Right atrium auricular region (tissue), 2 donors: ENCODE results near the gene TRAF7. TPM values are rescaled to one million over a fixed set of nuclear protein-coding genes. Genes with fewer than 3 reads are reported as not detected.

Experiments
- DNase-seq: peaks from one replicate; pipeline ENCODE4 v3.0.0-alpha.2; 2019; ENCODE audit warnings: low spot score
- H3K27ac ChIP-seq, 2 donors: fragments of 200-600 bp; sonication (generic); 1 replicate in 1 of 2; 2 replicates in 1 of 2; pipeline ENCODE4 v1.5.1; 2016 to 2019
- H3K27me3 ChIP-seq, 2 donors: fragments of 200-600 bp; sonication (generic); one replicate each; pipeline versions ENCODE4 v1.5.1 to v1.6.0; 2017 to 2019
- H3K36me3 ChIP-seq: fragments of 200-600 bp; sonication (generic); one replicate; pipeline ENCODE4 v1.5.1; 2016
- H3K4me1 ChIP-seq, 2 donors: fragments of 200-600 bp; sonication (generic); one replicate each; pipeline versions ENCODE4 v1.5.1 to v1.6.0; 2017 to 2019
- H3K4me3 ChIP-seq, 2 donors: fragments of 200-600 bp; sonication (generic); 1 replicate in 1 of 2; 2 replicates in 1 of 2; pipeline ENCODE4 v1.5.1; 2017 to 2019; ENCODE audit warnings: mild to moderate bottlenecking in 1 of 2, moderate library complexity in 1 of 2
- H3K9me3 ChIP-seq, 2 donors: fragments of 200-600 bp; sonication (generic); one replicate each; pipeline ENCODE4 v1.5.1; 2019
- total RNA-seq, 2 donors: library from RNA; depleted of rRNA; stranded (reverse); fragments of >200 nt; gene quantifications; one replicate each; pipeline ENCODE4 v1.1.0, GENCODE V29; 2016
- TF ChIP-seq, protein P1 (sequence below), 2 donors: fragments of 200-600 bp; sonication (generic); IDR thresholded peaks; one replicate each; pipeline ENCODE4 v1.5.1; 2019; ENCODE audit warnings: antibody characterized with exemption in 2 of 2

The TRAF7 gene
- total RNA-seq, 2 donors from 2014 or later: 16.1 to 27.0 TPM

DNA sequence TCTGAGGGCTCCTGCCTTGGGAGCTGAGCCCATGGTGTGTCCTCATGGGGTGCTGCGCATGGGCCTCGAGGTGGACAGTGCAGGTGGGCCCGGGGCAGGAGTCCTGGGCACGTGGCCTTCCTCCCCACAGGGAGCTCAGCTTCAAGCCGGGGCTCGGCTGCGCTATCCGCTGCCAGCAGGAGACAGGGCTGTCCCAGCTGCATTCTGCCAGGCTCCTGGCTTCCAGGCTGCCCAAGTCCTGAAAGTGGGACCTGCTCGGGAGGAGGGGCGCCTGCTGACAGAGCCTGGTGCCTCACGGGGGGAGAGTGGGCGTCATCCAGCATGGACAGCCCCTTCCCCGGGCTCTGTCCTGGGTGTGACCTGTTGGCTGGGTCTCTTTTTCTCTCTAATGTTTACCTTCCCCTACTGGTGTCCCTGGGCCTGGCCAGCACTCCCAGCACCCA, 7.1 kb downstream of the TRAF7 start:
- H3K27ac ChIP-seq: no peak overlapping the region
- H3K4me3 ChIP-seq: no peak overlapping the region
- H3K27me3 ChIP-seq: no peaks in the 10 kb centered on the region
- H3K9me3 ChIP-seq: no peaks in the 10 kb centered on the region
- TF ChIP-seq, protein P1, sequence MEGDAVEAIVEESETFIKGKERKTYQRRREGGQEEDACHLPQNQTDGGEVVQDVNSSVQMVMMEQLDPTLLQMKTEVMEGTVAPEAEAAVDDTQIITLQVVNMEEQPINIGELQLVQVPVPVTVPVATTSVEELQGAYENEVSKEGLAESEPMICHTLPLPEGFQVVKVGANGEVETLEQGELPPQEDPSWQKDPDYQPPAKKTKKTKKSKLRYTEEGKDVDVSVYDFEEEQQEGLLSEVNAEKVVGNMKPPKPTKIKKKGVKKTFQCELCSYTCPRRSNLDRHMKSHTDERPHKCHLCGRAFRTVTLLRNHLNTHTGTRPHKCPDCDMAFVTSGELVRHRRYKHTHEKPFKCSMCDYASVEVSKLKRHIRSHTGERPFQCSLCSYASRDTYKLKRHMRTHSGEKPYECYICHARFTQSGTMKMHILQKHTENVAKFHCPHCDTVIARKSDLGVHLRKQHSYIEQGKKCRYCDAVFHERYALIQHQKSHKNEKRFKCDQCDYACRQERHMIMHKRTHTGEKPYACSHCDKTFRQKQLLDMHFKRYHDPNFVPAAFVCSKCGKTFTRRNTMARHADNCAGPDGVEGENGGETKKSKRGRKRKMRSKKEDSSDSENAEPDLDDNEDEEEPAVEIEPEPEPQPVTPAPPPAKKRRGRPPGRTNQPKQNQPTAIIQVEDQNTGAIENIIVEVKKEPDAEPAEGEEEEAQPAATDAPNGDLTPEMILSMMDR (IDR thresholded peaks at IDR 0.05): no peak
- H3K4me1 ChIP-seq: peaks cover 0 to 39% of the 10 kb centered on the region in 2 donors
- H3K36me3 ChIP-seq: peaks cover 16% of the 10 kb centered on the region
- DNase-seq: no peak

DNA sequence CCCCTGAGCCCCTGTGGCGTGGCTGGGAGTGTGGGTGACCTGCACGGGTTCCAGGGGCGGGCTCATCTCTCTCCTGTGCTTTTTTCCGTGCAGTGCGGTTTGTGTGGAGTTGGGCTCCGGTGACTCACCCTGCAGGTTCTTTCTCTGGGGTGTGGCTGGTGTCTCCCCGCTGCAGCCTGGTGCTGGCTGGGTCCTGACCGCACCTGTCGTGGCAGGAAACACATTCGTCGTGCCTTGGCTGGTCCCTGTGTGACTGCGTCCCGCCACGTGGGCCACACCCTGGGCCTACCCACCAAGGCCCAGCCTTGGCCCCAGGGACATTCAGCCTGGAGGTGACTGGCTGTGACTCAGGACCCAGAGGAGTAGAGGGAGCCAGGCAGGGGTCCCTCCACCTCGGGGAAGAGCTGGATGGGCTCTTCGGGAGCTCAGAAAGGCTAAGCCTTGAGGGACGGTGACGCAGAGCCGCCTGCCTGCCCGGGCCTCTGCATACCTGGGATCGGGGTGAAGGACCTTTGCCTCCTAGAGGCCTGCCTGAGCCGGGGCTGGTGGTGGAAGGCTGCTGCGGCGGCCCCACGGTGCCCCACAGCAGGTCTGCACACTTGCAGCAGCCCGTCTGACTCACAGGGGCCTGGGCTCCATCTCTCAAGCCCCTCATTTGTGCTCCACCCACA, 7.8 kb downstream of the TRAF7 start:
- H3K27ac ChIP-seq: no peak overlapping the region
- H3K36me3 ChIP-seq: peaks cover 22% of the 10 kb centered on the region
- no peaks in the 10 kb centered on the region for H3K27me3 ChIP-seq
- no peaks in the 10 kb centered on the region for H3K9me3 ChIP-seq
- H3K4me1 ChIP-seq: peaks cover 0 to 35% of the 10 kb centered on the region in 2 donors
- no peak for DNase-seq
- TF ChIP-seq, protein P1 (IDR thresholded peaks at IDR 0.05): no peak
- H3K4me3 ChIP-seq: no peak overlapping the region

DNA sequence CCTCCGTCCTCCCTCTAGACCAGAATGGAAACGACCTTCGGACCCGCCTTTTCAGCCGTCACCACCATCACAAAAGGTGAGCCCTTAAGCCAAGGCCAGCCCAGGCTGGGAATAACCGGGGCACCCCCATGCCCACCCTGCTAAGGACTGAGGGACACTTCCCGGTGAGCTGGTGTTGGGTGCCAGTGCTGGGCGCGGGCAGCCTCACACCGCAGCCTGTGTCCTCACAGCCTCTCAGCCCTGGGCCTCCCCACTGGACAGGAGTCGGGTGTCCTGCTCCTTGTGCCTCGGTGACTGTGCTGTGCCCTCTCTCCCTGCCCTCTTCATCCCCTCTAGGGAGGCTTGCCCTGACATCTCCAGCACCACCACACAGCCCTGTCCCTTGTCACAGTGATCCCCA, 10.3 kb downstream of the TRAF7 start:
- DNase-seq: no peak
- Histone ChIP-seq H3K27ac (no peak overlapping the region), H3K27me3 (no peaks in the 10 kb centered on the region), H3K36me3 (peaks cover 22% of the 10 kb centered on the region), H3K4me1 (peaks cover 0 to 10% of the 10 kb centered on the region in 2 donors), H3K4me3 (no peak overlapping the region), H3K9me3 (no peaks in the 10 kb centered on the region)
- TF ChIP-seq, protein P1 (IDR thresholded peaks at IDR 0.05): no peak

DNA sequence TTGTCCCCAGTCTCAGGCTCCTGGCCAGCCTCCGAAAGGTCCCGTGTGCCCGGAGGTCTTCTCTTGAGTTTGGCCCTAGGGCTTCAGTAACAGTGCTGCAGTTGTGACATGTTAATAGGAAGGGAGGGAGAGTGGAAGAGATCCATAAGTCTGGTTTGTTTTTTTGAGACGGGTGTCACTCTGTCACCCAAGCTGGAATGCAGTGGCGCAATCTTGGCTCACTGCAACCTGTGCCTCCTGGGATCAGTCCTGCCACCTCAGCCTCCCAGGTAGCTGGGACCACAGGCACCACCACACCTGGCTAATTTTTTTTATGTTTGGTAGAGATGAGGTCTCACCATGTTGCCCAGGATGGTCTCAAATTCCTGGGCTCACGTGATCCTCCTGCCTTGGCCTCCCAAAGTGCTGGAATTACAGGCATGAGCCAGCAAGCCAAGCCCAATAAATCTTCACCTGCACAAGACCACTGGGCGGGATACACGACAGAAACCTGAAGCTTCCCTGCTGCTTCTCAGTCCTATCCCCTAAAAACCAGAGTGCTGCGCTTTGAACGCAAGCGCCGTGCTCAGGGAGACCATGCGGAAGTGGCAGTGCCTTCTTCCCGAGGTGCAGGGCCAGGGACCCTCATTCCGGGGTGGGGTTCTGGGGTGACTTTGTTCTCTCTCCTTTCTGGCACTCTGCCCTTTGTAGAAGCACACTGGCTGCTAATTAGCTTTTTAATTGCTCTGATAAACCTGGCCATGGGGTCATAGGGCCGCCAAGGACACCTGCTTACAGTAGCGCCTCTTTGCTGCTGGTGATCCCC, 10.9 kb downstream of the TRAF7 start:
- peaks cover 26% of the 10 kb centered on the region for H3K36me3 ChIP-seq

DNA sequence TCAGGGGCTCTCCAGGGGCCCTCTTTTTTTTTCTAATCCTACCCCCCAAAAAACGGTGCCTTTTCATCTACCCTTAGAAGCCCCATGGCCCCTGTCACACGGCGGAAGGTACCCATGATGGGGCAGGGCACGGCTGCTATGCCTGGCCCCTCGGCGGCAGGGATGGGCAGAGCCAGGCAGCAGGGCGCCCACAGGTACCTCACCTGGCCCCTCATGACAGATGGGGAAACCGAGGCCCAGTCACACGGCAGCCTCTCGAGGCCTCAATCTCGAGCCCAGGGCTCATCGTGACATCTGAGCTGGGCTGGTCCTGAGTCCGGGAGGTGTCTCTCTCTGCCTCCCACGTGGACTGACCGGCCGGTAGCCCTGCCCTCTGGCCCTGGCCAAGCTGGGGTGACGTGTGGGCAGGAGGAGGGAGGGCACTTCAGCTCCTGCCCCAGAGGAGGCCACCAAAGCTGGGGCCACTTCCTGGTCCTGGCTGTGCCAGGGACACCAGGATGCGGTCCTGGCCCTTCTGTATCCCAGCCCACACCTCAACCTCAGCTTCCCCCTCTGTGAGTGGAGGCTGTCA, 11.6 kb downstream of the TRAF7 start:
- H3K4me3 ChIP-seq: no peak overlapping the region
- H3K4me1 ChIP-seq: no peaks in the 10 kb centered on the region
- TF ChIP-seq, protein P1 (IDR thresholded peaks at IDR 0.05): no peak
- H3K36me3 ChIP-seq: peaks cover 33% of the 10 kb centered on the region
- H3K27me3 ChIP-seq: no peaks in the 10 kb centered on the region
- H3K27ac ChIP-seq: no peak overlapping the region
- no peaks in the 10 kb centered on the region for H3K9me3 ChIP-seq
- no peak for DNase-seq

More for the DNA sequence above, 10.9 kb downstream of the TRAF7 start:
- H3K9me3 ChIP-seq: no peaks in the 10 kb centered on the region
- peaks cover 0 to 5% of the 10 kb centered on the region in 2 donors for H3K4me1 ChIP-seq
- no peak overlapping the region for H3K4me3 ChIP-seq
- no peak for DNase-seq
- TF ChIP-seq, protein P1 (IDR thresholded peaks at IDR 0.05): no peak
- H3K27ac ChIP-seq: no peak overlapping the region
- no peaks in the 10 kb centered on the region for H3K27me3 ChIP-seq
